ENCODE data around the gene MKRN3.
A peak's percentile ranks its signal among the peaks of the same experiment; 100 is the strongest.

The MKRN3 gene

GRCh38 chr15:23565395-23566070 is at the start of gene MKRN3:
TSS of gene MKRN3 (plus strand) at chr15:23565674. CDS start at chr15:23565783, 109 bp downstream.
- DNase-seq: peak; percentile 52

GRCh38 chr15:23516866-23517265 is 48.6 kb upstream of the MKRN3 start:
- DNase-seq: no peak

- no peak for DNase-seq
Observed at GRCh38 chr15:23518104-23518503, 47.4 kb upstream of the MKRN3 start.

GRCh38 chr15:23524816-23525215 is 40.7 kb upstream of the MKRN3 start:
- DNase-seq: no peak

- no peak for DNase-seq
Observed at GRCh38 chr15:23529891-23530290, 35.6 kb upstream of the MKRN3 start.

GRCh38 chr15:23532024-23532423 is 33.5 kb upstream of the MKRN3 start:
- DNase-seq: no peak

- DNase-seq: no peak
Observed at GRCh38 chr15:23536659-23537058, 28.8 kb upstream of the MKRN3 start.

- DNase-seq: no peak
Observed at GRCh38 chr15:23538648-23539047, 26.8 kb upstream of the MKRN3 start.

- no peak for DNase-seq
Observed at GRCh38 chr15:23539892-23540291, 25.6 kb upstream of the MKRN3 start.

GRCh38 chr15:23546158-23546557 is 19.3 kb upstream of the MKRN3 start:
- DNase-seq: no peak

GRCh38 chr15:23548071-23548470 is 17.4 kb upstream of the MKRN3 start:
- DNase-seq: no peak

- no peak for DNase-seq
Observed at GRCh38 chr15:23561914-23562313, 3.6 kb upstream of the MKRN3 start.

GRCh38 chr15:23564821-23565394 is 566 bp upstream of the MKRN3 start:
- DNase-seq: no peak

- DNase-seq: peak; percentile 39
Observed at GRCh38 chr15:23566071-23566554, 639 bp downstream of the MKRN3 start.

GRCh38 chr15:23566651-23567050 is 1.2 kb downstream of the MKRN3 start:
- no peak for DNase-seq

GRCh38 chr15:23567921-23568320 is 2.4 kb downstream of the MKRN3 start:
- no peak for DNase-seq

- no peak for DNase-seq
Observed at GRCh38 chr15:23569151-23569925, 3.9 kb downstream of the MKRN3 start.

- DNase-seq: no peak
Observed at GRCh38 chr15:23570486-23570885, 5.0 kb downstream of the MKRN3 start.

- no peak for DNase-seq
Observed at GRCh38 chr15:23572844-23573243, 7.4 kb downstream of the MKRN3 start.

- no peak for DNase-seq
Observed at GRCh38 chr15:23574742-23575141, 9.3 kb downstream of the MKRN3 start.

GRCh38 chr15:23576061-23576460 is 10.6 kb downstream of the MKRN3 start:
- DNase-seq: no peak

- no peak for DNase-seq
Observed at GRCh38 chr15:23578521-23579150, 13.2 kb downstream of the MKRN3 start.

GRCh38 chr15:23588268-23588667 is 22.8 kb downstream of the MKRN3 start:
- DNase-seq: no peak
